ENCODE measurements around the gene KIF21A. TPM values are rescaled to one million over a fixed set of nuclear protein-coding genes. Genes with fewer than 3 reads are reported as not detected.

KIF21A gene
- total RNA-seq, 3 donors from 2014 or later (not counting 1 experiment from before 2014, with no cell fraction given): 11.5 to 31.6 (median 18.0) TPM

- Mint-ChIP-seq H3K36me3 (no peaks in the 10 kb centered on the region), H3K4me3 (peak overlapping the region; percentile 53)
Observed at GRCh38 chr12:39369756-39370155, 73.2 kb downstream of the KIF21A start.

GRCh38 chr12:39368891-39369290 lies 74.0 kb downstream of the KIF21A start:
- H3K4me3 Mint-ChIP-seq: no peak overlapping the region
- WGBS (ENCODE audit: insufficient coverage): 91% methylated on average over 1 of the region's 2 CpGs
- H3K36me3 ChIP-seq (ENCODE audit: control insufficient read depth, insufficient read depth, low read length): no peaks in the 10 kb centered on the region
- peaks cover 2 to 3% of the 10 kb centered on the region in 2 donors for H3K9me3 Mint-ChIP-seq
- peaks cover 39 to 43% of the 10 kb centered on the region in 2 donors for H3K4me1 Mint-ChIP-seq
- no peaks in the 10 kb centered on the region for H3K27me3 Mint-ChIP-seq (ENCODE audit: low read depth in 2 of 2)
- no peaks in the 10 kb centered on the region for H3K9me3 ChIP-seq (ENCODE audit: control insufficient read depth, insufficient read depth, low read length)
- H3K36me3 Mint-ChIP-seq: no peaks in the 10 kb centered on the region
- H3K4me3 ChIP-seq (ENCODE audit: low read length): no peak overlapping the region
- no peak for TF ChIP-seq CTCF (IDR thresholded peaks at IDR 0.05)
- no peaks in the 10 kb centered on the region for H3K27me3 ChIP-seq (ENCODE audit: control insufficient read depth, insufficient read depth, low read length)
- DNase-seq (no peak), ATAC-seq (no peak)
- no peak overlapping the region for H3K27ac ChIP-seq (ENCODE audit: low read length)
- peaks cover 10% of the 10 kb centered on the region for H3K4me1 ChIP-seq (ENCODE audit: control insufficient read depth, insufficient read depth, low read length)
- intact Hi-C loops (cut with micrococcal nuclease): no loop called here
- H3K27ac Mint-ChIP-seq: no peak overlapping the region

More at GRCh38 chr12:39369756-39370155, 73.2 kb downstream of the KIF21A start:
- Mint-ChIP-seq H3K27me3 (ENCODE audit: low read depth in 2 of 2) (no peaks in the 10 kb centered on the region), H3K9me3 (peaks cover 2 to 3% of the 10 kb centered on the region in 2 donors), H3K4me1 (peaks cover 39 to 44% of the 10 kb centered on the region in 2 donors), H3K27ac (peak overlapping the region; percentile 60 to 82)
- TF ChIP-seq CTCF (IDR thresholded peaks at IDR 0.05): no peak
- no peaks in the 10 kb centered on the region for H3K36me3 ChIP-seq (ENCODE audit: control insufficient read depth, insufficient read depth, low read length)
- H3K27me3 ChIP-seq (ENCODE audit: control insufficient read depth, insufficient read depth, low read length): no peaks in the 10 kb centered on the region
- WGBS (ENCODE audit: insufficient coverage): 83% methylated on average over 1 of the region's 2 CpGs
- ATAC-seq (no peak), DNase-seq (no peak)
- H3K4me3 ChIP-seq (ENCODE audit: low read length): no peak overlapping the region
- no peak overlapping the region for H3K27ac ChIP-seq (ENCODE audit: low read length)
- intact Hi-C loops (cut with micrococcal nuclease): loop anchor here (5.0 kb wide), 1 partner anchor 37 kb away; no protein-coding TSS in a partner anchor
- peaks cover 10% of the 10 kb centered on the region for H3K4me1 ChIP-seq (ENCODE audit: control insufficient read depth, insufficient read depth, low read length)
- H3K9me3 ChIP-seq (ENCODE audit: control insufficient read depth, insufficient read depth, low read length): no peaks in the 10 kb centered on the region

- no peak for ATAC-seq
- H3K27me3 Mint-ChIP-seq (ENCODE audit: low read depth in 2 of 2): no peaks in the 10 kb centered on the region
- H3K4me1 Mint-ChIP-seq: peaks cover 31 to 35% of the 10 kb centered on the region in 2 donors
- no peak overlapping the region for H3K27ac Mint-ChIP-seq
- H3K36me3 ChIP-seq (ENCODE audit: control insufficient read depth, insufficient read depth, low read length): no peaks in the 10 kb centered on the region
- no peaks in the 10 kb centered on the region for H3K27me3 ChIP-seq (ENCODE audit: control insufficient read depth, insufficient read depth, low read length)
- H3K27ac ChIP-seq (ENCODE audit: low read length): no peak overlapping the region
- peaks cover 2 to 3% of the 10 kb centered on the region in 2 donors for H3K9me3 Mint-ChIP-seq
- H3K36me3 Mint-ChIP-seq: no peaks in the 10 kb centered on the region
- no peak for DNase-seq
- no peak overlapping the region for H3K4me3 ChIP-seq (ENCODE audit: low read length)
- H3K4me3 Mint-ChIP-seq: no peak overlapping the region
- WGBS (ENCODE audit: insufficient coverage): no CpG with 5 or more reads among the region's 1 CpG
- intact Hi-C loops (cut with micrococcal nuclease): no loop called here
- TF ChIP-seq CTCF (IDR thresholded peaks at IDR 0.05): no peak
- no peaks in the 10 kb centered on the region for H3K9me3 ChIP-seq (ENCODE audit: control insufficient read depth, insufficient read depth, low read length)
- H3K4me1 ChIP-seq (ENCODE audit: control insufficient read depth, insufficient read depth, low read length): peaks cover 7% of the 10 kb centered on the region
Observed at GRCh38 chr12:39368096-39368495, 74.8 kb downstream of the KIF21A start.

GRCh38 chr12:39367494-39367893 lies 75.4 kb downstream of the KIF21A start:
- no peak overlapping the region for H3K4me3 Mint-ChIP-seq
- H3K9me3 Mint-ChIP-seq: no peaks in the 10 kb centered on the region
- intact Hi-C loops (cut with micrococcal nuclease): no loop called here
- no peak for TF ChIP-seq CTCF (IDR thresholded peaks at IDR 0.05)
- no peaks in the 10 kb centered on the region for H3K27me3 Mint-ChIP-seq (ENCODE audit: low read depth in 2 of 2)
- Histone ChIP-seq H3K27ac (ENCODE audit: low read length) (no peak overlapping the region), H3K4me3 (ENCODE audit: low read length) (no peak overlapping the region), H3K4me1 (ENCODE audit: control insufficient read depth, insufficient read depth, low read length) (peaks cover 7% of the 10 kb centered on the region), H3K36me3 (ENCODE audit: control insufficient read depth, insufficient read depth, low read length) (peaks cover 3% of the 10 kb centered on the region), H3K27me3 (ENCODE audit: control insufficient read depth, insufficient read depth, low read length) (no peaks in the 10 kb centered on the region), H3K9me3 (ENCODE audit: control insufficient read depth, insufficient read depth, low read length) (no peaks in the 10 kb centered on the region)
- no peak overlapping the region for H3K27ac Mint-ChIP-seq
- no peaks in the 10 kb centered on the region for H3K36me3 Mint-ChIP-seq
- DNase-seq: no peak
- peaks cover 25 to 29% of the 10 kb centered on the region in 2 donors for H3K4me1 Mint-ChIP-seq
- no peak for ATAC-seq
